Ovary (tissue), 9 donors: ENCODE data around the gene FOLH1. TPM values are rescaled to one million over a fixed set of nuclear protein-coding genes. Genes with fewer than 3 reads are reported as not detected.

Experiments
- polyA plus RNA-seq, 2 donors: library from polyadenylated mRNA; stranded (reverse); fragments of 200-250 nt in 1 of 2; fragments of 350-450 nt in 1 of 2; fragmentation: Illumina TruSeq in 1 of 2; extraction: RNeasy Lipid Tissue Mini Kit (QIAGEN cat#74804) in 1 of 2; gene quantifications; one replicate each; pipeline ENCODE4 v1.2.3, GENCODE V29; 2013 to 2014
- total RNA-seq, 7 donors: library from RNA; depleted of rRNA in 2 of 7; stranded (reverse); fragments of >200 nt in 2 of 7; fragmentation: NEBNext Ultra II Directional in 3 of 7; extraction: Animal tissue kit (Norgen Biotek cat#: 25700) in 3 of 7; gene quantifications; one replicate each; pipeline versions ENCODE4 v1.1.0 to v1.2.4, GENCODE V29; 2016 to 2023
- donor health status: DM: no; HTN: no; CAD: no; lungs with moderate emphysema.
- donor health status: DM: no; HTN: no; CAD: no.
- donor health status: Bipolar disorder and iron deficiency.
- donor health status: DM: yes; HTN: yes; CAD: no.
- donor health status: DM: no; HTN: no; CAD: no.
- donor health status: DM: yes; HTN: yes; CAD: no.

Gene FOLH1
- total and polyA plus RNA-seq, 9 donors: 0.69 to 5.0 (median 1.2) TPM; not detected in 1

Other genes starting within 250 kb of the FOLH1 start
- not detected for gene TRIM51G, start 224.7 kb downstream of the FOLH1 start, total RNA-seq
- gene TRIM51G, start 224.7 kb downstream of the FOLH1 start, polyA plus RNA-seq: not detected
- gene TRIM49B, start 179.8 kb downstream of the FOLH1 start, total RNA-seq: not detected
- not detected for gene TRIM49B, start 179.8 kb downstream of the FOLH1 start, polyA plus RNA-seq
- gene TRIM64C, start 149.5 kb downstream of the FOLH1 start, total RNA-seq: not detected
- not detected for gene TRIM64C, start 149.5 kb downstream of the FOLH1 start, polyA plus RNA-seq